ENCODE measurements around the gene MARCKSL1. TPM values are rescaled to one million over a fixed set of nuclear protein-coding genes. Genes with fewer than 3 reads are reported as not detected.

The MARCKSL1 gene
- total RNA-seq = 264 TPM

GRCh38 chr1:32335790-32336590 is at the start of gene MARCKSL1:
Gene MARCKSL1, minus strand, starts transcription at chr1:32336233. Its CDS starts 200 bp downstream, at chr1:32336033.

GRCh38 chr1:32362474-32363313 is 26.7 kb upstream of the MARCKSL1 start, which contains the start of the genes FAM229A and TSSK3:
Gene FAM229A, minus strand, starts transcription at chr1:32362485. Its CDS starts 394 bp downstream, at chr1:32362091.
Gene TSSK3, plus strand, starts transcription at chr1:32362539. Its CDS starts 163 bp downstream, at chr1:32362702.

GRCh38 chr1:32291708-32292538 is 44.1 kb downstream of the MARCKSL1 start, which contains the start of gene HDAC1:
Gene HDAC1, plus strand, starts transcription at chr1:32292083. Its CDS starts 87 bp downstream, at chr1:32292170.

Small RNA genes within 50 kb of the gene (small RNA-seq; reads per million reads assigned to genes)
- gene RF00019 = not detected

Other genes starting within 250 kb of the MARCKSL1 start
- 36.2 TPM for gene KPNA6, start 228.2 kb downstream of the MARCKSL1 start, total RNA-seq
- 26.3 TPM for gene TXLNA, start 156.6 kb downstream of the MARCKSL1 start, total RNA-seq
- 23.5 TPM for gene CCDC28B, start 135.6 kb downstream of the MARCKSL1 start, total RNA-seq
- gene IQCC, start 130.6 kb downstream of the MARCKSL1 start, total RNA-seq = 4.6 TPM
- not detected for gene DCDC2B, start 127.1 kb downstream of the MARCKSL1 start, total RNA-seq
- gene TMEM234, start 113.9 kb downstream of the MARCKSL1 start, total RNA-seq = 14.8 TPM
- 107 TPM for gene EIF3I, start 113.8 kb downstream of the MARCKSL1 start, total RNA-seq
- 0.46 TPM for gene FAM167B, start 89.0 kb downstream of the MARCKSL1 start, total RNA-seq
- 0.23 TPM for gene LCK, start 85.0 kb downstream of the MARCKSL1 start, total RNA-seq
- 27.0 TPM for gene HDAC1, start 44.1 kb downstream of the MARCKSL1 start, total RNA-seq
- 2.3 TPM for gene FAM229A, start 26.3 kb upstream of the MARCKSL1 start, total RNA-seq
- gene TSSK3, start 26.3 kb upstream of the MARCKSL1 start, total RNA-seq = not detected
- gene BSDC1, start 58.2 kb upstream of the MARCKSL1 start, total RNA-seq = 58.4 TPM
- gene ZBTB8B, start 128.8 kb upstream of the MARCKSL1 start, total RNA-seq = 16.4 TPM
- 25.8 TPM for gene ZBTB8A, start 203.2 kb upstream of the MARCKSL1 start, total RNA-seq

All from diencephalon (tissue), 1 donor.